Measurements from ENCODE around the gene PHACTR4.

Gene PHACTR4

DNA sequence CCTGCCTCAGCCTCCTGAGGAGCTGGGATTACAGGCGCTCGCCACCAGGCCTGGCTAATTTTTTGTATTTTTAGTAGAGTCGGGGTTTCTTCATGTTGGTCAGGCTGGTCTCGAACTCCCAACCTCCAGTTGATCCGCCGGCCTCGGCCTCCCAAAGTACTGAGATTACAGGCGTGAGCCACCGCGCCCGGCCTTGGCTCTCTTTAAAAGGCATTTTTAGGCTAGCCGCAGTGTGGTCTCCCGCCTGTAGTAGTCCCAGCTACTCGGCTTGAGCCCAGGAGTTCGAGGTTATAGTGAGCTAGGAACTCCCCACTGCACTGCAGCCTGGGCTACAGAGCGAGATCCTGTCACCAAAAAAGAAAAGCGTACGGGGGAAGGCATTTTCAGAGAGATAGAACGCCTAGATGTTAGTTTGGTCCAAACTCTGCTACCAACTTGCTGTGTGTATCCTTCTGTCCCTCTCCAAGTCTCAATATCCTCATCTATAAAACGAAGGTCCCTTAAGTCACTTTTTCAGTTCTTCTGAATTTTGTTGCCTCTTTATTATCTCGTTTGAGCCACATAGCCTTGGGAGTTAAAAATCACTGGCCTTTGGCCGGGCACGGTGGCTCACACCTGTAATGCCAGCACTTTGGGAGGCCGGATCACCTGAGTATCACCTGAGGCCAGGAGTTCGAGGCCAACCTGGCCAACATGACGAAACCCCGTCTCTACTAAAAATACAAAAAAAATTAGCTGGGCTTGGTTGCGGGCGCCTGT, 40.0 kb upstream of the PHACTR4 start:
- CTCF ChIA-PET: interaction anchor here (0.6 to 1.2 kb wide), 3 partner anchors 28 to 80 kb away, joined by 3 to 4 read pairs (median 4); no protein-coding TSS in a partner anchor
- POLR2A ChIA-PET: interaction anchor here (0.6 to 4.8 kb wide), 41 partner anchors 8 to 319 kb away, joined by 3 to 39 read pairs (median 4); partner anchors contain the start of genes ATP5IF1, PHACTR4, RCC1 and RNU11
- TF ChIP-seq SP1 (IDR thresholded peaks at IDR 0.05) (no peak), LEF1 (IDR thresholded peaks at IDR 0.05; ENCODE audit: borderline replicate concordance) (no peak), L3MBTL2 (conservative IDR thresholded peaks at IDR 0.05) (no peak), TARDBP (IDR thresholded peaks at IDR 0.05) (no peak), ELF4 (IDR thresholded peaks at IDR 0.05) (no peak), HDGF (IDR thresholded peaks at IDR 0.05; ENCODE audit: borderline replicate concordance) (no peak)
- TF ChIP-seq, protein P1, sequence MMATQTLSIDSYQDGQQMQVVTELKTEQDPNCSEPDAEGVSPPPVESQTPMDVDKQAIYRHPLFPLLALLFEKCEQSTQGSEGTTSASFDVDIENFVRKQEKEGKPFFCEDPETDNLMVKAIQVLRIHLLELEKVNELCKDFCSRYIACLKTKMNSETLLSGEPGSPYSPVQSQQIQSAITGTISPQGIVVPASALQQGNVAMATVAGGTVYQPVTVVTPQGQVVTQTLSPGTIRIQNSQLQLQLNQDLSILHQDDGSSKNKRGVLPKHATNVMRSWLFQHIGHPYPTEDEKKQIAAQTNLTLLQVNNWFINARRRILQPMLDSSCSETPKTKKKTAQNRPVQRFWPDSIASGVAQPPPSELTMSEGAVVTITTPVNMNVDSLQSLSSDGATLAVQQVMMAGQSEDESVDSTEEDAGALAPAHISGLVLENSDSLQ (IDR thresholded peaks at IDR 0.05): no peak
- no peak for DNase-seq (ENCODE audit: extremely low spot score)

- ChIA-PET CTCF (interaction anchor here (1.5 kb wide), 1 partner anchor 90 kb away, joined by 4 read pairs; no protein-coding TSS in a partner anchor), POLR2A (interaction anchor here (1.8 to 2.6 kb wide), 3 partner anchors 10 to 90 kb away, joined by 4 to 15 read pairs (median 14); partner anchors contain the start of gene MED18)
- TF ChIP-seq FOXA1 (IDR thresholded peaks at IDR 0.05) (no peak), ELF4 (IDR thresholded peaks at IDR 0.05) (no peak), ZNF384 (IDR thresholded peaks at IDR 0.05) (no peak), SP1 (IDR thresholded peaks at IDR 0.05) (no peak), FOXK2 (IDR thresholded peaks at IDR 0.05) (no peak), FOXM1 (IDR thresholded peaks at IDR 0.05; ENCODE audit: borderline replicate concordance) (no peak), LEF1 (IDR thresholded peaks at IDR 0.05; ENCODE audit: borderline replicate concordance) (no peak), SUZ12 (IDR thresholded peaks at IDR 0.05) (no peak), HDGF (IDR thresholded peaks at IDR 0.05; ENCODE audit: borderline replicate concordance) (no peak), L3MBTL2 (conservative IDR thresholded peaks at IDR 0.05) (no peak), TARDBP (IDR thresholded peaks at IDR 0.05) (no peak), ARNT (IDR thresholded peaks at IDR 0.05) (no peak), CTBP1 (IDR thresholded peaks at IDR 0.05; ENCODE audit: borderline replicate concordance) (no peak)
- TF ChIP-seq, protein P1 (IDR thresholded peaks at IDR 0.05): no peak
- DNase-seq (ENCODE audit: extremely low spot score): no peak
These were observed 30.6 kb upstream of the PHACTR4 start for GRCh38 chr1:28338897-28339296.

- no peak for DNase-seq (ENCODE audit: extremely low spot score)
- TF ChIP-seq CTBP1 (IDR thresholded peaks at IDR 0.05; ENCODE audit: borderline replicate concordance) (no peak), LEF1 (IDR thresholded peaks at IDR 0.05; ENCODE audit: borderline replicate concordance) (no peak), FOXM1 (IDR thresholded peaks at IDR 0.05; ENCODE audit: borderline replicate concordance) (no peak), ZNF384 (IDR thresholded peaks at IDR 0.05) (no peak), NFRKB (IDR thresholded peaks at IDR 0.05) (no peak), SP1 (IDR thresholded peaks at IDR 0.05) (no peak), TARDBP (IDR thresholded peaks at IDR 0.05) (no peak), FOXA1 (IDR thresholded peaks at IDR 0.05) (no peak), SUZ12 (IDR thresholded peaks at IDR 0.05) (no peak)
- TF ChIP-seq, protein P1 (IDR thresholded peaks at IDR 0.05): no peak
- POLR2A ChIA-PET: interaction anchor here (1.8 to 2.6 kb wide), 2 partner anchors 10 to 90 kb away, joined by 4 to 14 read pairs; partner anchors contain the start of gene MED18
- CTCF ChIA-PET: interaction anchor here (1.5 kb wide), 1 partner anchor 90 kb away, joined by 4 read pairs; no protein-coding TSS in a partner anchor
These were observed 30.0 kb upstream of the PHACTR4 start for GRCh38 chr1:28339551-28339950.

- DNase-seq (ENCODE audit: extremely low spot score): no peak
- no peak for TF ChIP-seq ELF4 (IDR thresholded peaks at IDR 0.05)
- TF ChIP-seq FOXA1 (IDR thresholded peaks at IDR 0.05): no peak
- no peak for TF ChIP-seq LEF1 (IDR thresholded peaks at IDR 0.05; ENCODE audit: borderline replicate concordance)
- no peak for TF ChIP-seq SP1 (IDR thresholded peaks at IDR 0.05)
- TF ChIP-seq L3MBTL2 (conservative IDR thresholded peaks at IDR 0.05): no peak
- TF ChIP-seq SUZ12 (IDR thresholded peaks at IDR 0.05): no peak
- no peak for TF ChIP-seq FOXM1 (IDR thresholded peaks at IDR 0.05; ENCODE audit: borderline replicate concordance)
- TF ChIP-seq FOXK2 (IDR thresholded peaks at IDR 0.05): no peak
- no peak for TF ChIP-seq TARDBP (IDR thresholded peaks at IDR 0.05)
- no peak for TF ChIP-seq CTBP1 (IDR thresholded peaks at IDR 0.05; ENCODE audit: borderline replicate concordance)
- no peak for TF ChIP-seq ARNT (IDR thresholded peaks at IDR 0.05)
- TF ChIP-seq BHLHE40 (IDR thresholded peaks at IDR 0.05; ENCODE audit: borderline replicate concordance): no peak
- ChIA-PET POLR2A (interaction anchor here (2.6 kb wide), 1 partner anchor 11 kb away, joined by 14 read pairs; the partner anchor contains the start of gene MED18), CTCF (interaction anchor here (1.5 kb wide), 1 partner anchor 91 kb away, joined by 4 read pairs; no protein-coding TSS in a partner anchor)
These were observed 29.1 kb upstream of the PHACTR4 start for GRCh38 chr1:28340221-28340974.

DNA sequence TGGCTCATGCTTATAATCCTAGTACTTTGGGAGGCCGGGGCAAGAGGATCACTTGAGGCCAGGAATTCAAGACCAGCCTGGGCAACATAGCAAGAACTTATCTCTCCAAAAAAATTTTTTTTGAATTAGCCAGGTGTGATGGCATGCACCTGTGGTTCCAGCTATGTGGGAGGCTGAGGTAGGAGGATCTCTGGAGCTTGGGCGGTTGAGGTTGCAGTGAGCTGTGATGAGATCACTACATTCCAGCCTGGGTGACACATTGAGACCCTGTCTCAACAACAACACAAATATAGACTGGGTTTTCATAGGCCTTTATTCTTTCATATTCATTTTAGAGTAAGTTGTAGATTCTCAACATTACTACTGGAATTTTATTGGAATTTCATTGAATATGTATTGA, 27.9 kb upstream of the PHACTR4 start:
- ChIA-PET POLR2A (interaction anchor here (2.6 kb wide), 1 partner anchor 12 kb away, joined by 14 read pairs; the partner anchor contains the start of gene MED18), CTCF (interaction anchor here (0.6 kb wide), 1 partner anchor 669 kb away, joined by 5 read pairs; the partner anchor contains the start of gene IFI6)
- DNase-seq (ENCODE audit: extremely low spot score): no peak
- TF ChIP-seq TARDBP (IDR thresholded peaks at IDR 0.05) (no peak), SP1 (IDR thresholded peaks at IDR 0.05) (no peak), CTBP1 (IDR thresholded peaks at IDR 0.05; ENCODE audit: borderline replicate concordance) (no peak), NFRKB (IDR thresholded peaks at IDR 0.05) (no peak), FOXM1 (IDR thresholded peaks at IDR 0.05; ENCODE audit: borderline replicate concordance) (no peak), FOXK2 (IDR thresholded peaks at IDR 0.05) (no peak), FOXA1 (IDR thresholded peaks at IDR 0.05) (no peak), ARNT (IDR thresholded peaks at IDR 0.05) (no peak), ZNF384 (IDR thresholded peaks at IDR 0.05) (no peak), ELF4 (IDR thresholded peaks at IDR 0.05) (no peak), HDGF (IDR thresholded peaks at IDR 0.05; ENCODE audit: borderline replicate concordance) (no peak), LEF1 (IDR thresholded peaks at IDR 0.05; ENCODE audit: borderline replicate concordance) (no peak), L3MBTL2 (conservative IDR thresholded peaks at IDR 0.05) (no peak)
- TF ChIP-seq, protein P1 (IDR thresholded peaks at IDR 0.05): no peak
